ENCODE data around the gene TTC24. TPM values are rescaled to one million over a fixed set of nuclear protein-coding genes. Genes with fewer than 3 reads are reported as not detected.
A peak's percentile ranks its signal among the peaks of the same experiment; 100 is the strongest.
"Not testable (repeated sequence)": the region's sequence is repeated elsewhere in the genome, so short reads cannot be mapped to it uniquely, and the experiment has no call there.

The TTC24 gene
- total RNA-seq, 1 experiment from 2014 or later = not detected

- Histone ChIP-seq H3K27ac (no peak overlapping the region), H3K36me3 (no peaks in the 10 kb centered on the region), H3K9me3 (replicated peaks) (no peaks in the 10 kb centered on the region), H3K4me1 (replicated peaks) (peaks cover 6% of the 10 kb centered on the region; the same call in 1 of the 2 replicates), H3K4me3 (no peak overlapping the region), H3K27me3 (replicated peaks) (peaks cover 68% of the 10 kb centered on the region)
- peak in 1 of 2 experiments; percentile 37 for DNase-seq (ENCODE audit: low read depth in 1 of 2, low spot score in 2 of 2)
These were observed 36.9 kb downstream of the TTC24 start for GRCh38 chr1:156616463-156616862.

GRCh38 chr1:156618853-156619581 is 39.5 kb downstream of the TTC24 start, which contains the start of gene HAPLN2:
HAPLN2 (plus strand) TSS chr1:156619415; CDS start chr1:156623491, 4,076 bp downstream.
- DNase-seq (ENCODE audit: low read depth in 1 of 2, low spot score in 2 of 2) = no peak
- H3K4me3 ChIP-seq = no peak within 1 kb of the TSS
- peaks cover 64% of the 10 kb centered on the region for H3K27me3 ChIP-seq (replicated peaks)
- no peaks in the 10 kb centered on the region for H3K9me3 ChIP-seq (replicated peaks)
- peaks cover 8% of the 10 kb centered on the region for H3K4me1 ChIP-seq (replicated peaks)
- H3K36me3 ChIP-seq = no peaks in the 10 kb centered on the region
- no peak within 1 kb of the TSS for H3K27ac ChIP-seq

- Histone ChIP-seq H3K27me3 (replicated peaks) (peaks cover 64% of the 10 kb centered on the region), H3K4me1 (replicated peaks) (peaks cover 14% of the 10 kb centered on the region), H3K36me3 (no peaks in the 10 kb centered on the region), H3K27ac (no peak overlapping the region), H3K9me3 (replicated peaks) (no peaks in the 10 kb centered on the region), H3K4me3 (no peak overlapping the region)
- no peak for DNase-seq (ENCODE audit: low read depth in 1 of 2, low spot score in 2 of 2)
These were observed 40.0 kb downstream of the TTC24 start for GRCh38 chr1:156619582-156619955.

- 0 out of 2 replicates have a peak, but pooled peaks cover 4% of the 10 kb centered on the region for H3K9me3 ChIP-seq (replicated peaks)
- H3K4me1 ChIP-seq (replicated peaks) = peaks cover 19% of the 10 kb centered on the region
- H3K36me3 ChIP-seq = no peaks in the 10 kb centered on the region
- DNase-seq (ENCODE audit: low read depth in 1 of 2, low spot score in 2 of 2) = no peak
- peaks cover 68% of the 10 kb centered on the region for H3K27me3 ChIP-seq (replicated peaks)
- H3K4me3 ChIP-seq = no peak overlapping the region
- no peak overlapping the region for H3K27ac ChIP-seq
These were observed 43.2 kb downstream of the TTC24 start for GRCh38 chr1:156622581-156623297.

DNA sequence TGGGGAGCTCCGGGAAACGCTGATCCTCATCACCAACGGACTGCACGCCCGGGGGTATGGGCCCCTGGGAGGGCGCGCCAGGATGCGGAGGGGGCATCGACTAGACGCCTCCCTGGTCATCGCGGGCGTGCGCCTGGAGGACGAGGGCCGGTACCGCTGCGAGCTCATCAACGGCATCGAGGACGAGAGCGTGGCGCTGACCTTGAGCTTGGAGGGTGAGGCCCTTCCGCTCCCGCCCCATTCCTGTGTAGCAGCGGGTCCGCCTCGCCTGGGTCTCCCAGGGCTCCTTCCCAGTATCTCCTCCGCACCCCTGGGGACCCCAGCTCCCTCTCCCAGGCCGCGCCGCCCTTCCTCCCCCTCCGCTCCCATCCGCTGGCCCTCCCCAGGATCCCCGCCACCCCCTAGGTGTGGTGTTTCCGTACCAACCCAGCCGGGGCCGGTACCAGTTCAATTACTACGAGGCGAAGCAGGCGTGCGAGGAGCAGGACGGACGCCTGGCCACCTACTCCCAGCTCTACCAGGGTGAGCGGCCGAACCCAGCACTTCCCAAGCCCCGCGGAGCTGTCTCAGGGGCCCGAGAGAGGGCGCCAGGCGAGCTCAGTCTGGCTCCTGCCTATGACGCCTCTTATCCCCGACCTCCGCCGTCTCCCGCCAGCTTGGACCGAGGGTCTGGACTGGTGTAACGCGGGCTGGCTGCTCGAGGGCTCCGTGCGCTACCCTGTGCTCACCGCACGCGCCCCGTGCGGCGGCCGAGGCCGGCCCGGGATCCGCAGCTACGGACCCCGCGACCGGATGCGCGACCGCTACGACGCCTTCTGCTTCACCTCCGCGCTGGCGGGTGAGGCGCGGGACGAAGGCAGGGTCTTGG is 44.7 kb downstream of the TTC24 start:
- Histone ChIP-seq H3K4me3 (no peak overlapping the region), H3K4me1 (replicated peaks) (peaks cover 19% of the 10 kb centered on the region), H3K27ac (no peak overlapping the region), H3K27me3 (replicated peaks) (peaks cover 70% of the 10 kb centered on the region), H3K9me3 (replicated peaks) (0 out of 2 replicates have a peak, but pooled peaks cover 4% of the 10 kb centered on the region), H3K36me3 (no peaks in the 10 kb centered on the region)
- DNase-seq (ENCODE audit: low read depth in 1 of 2, low spot score in 2 of 2) = peak; percentile 37 to 70

GRCh38 chr1:156624814-156625435 is 45.4 kb downstream of the TTC24 start:
- H3K36me3 ChIP-seq = no peaks in the 10 kb centered on the region
- H3K4me3 ChIP-seq = no peak overlapping the region
- H3K9me3 ChIP-seq (replicated peaks) = 0 out of 2 replicates have a peak, but pooled peaks cover 4% of the 10 kb centered on the region
- no peak for DNase-seq (ENCODE audit: low read depth in 1 of 2, low spot score in 2 of 2)
- H3K27ac ChIP-seq = no peak overlapping the region
- peaks cover 68% of the 10 kb centered on the region for H3K27me3 ChIP-seq (replicated peaks)
- peaks cover 19% of the 10 kb centered on the region for H3K4me1 ChIP-seq (replicated peaks)

- Histone ChIP-seq H3K4me3 (no peak overlapping the region), H3K27ac (no peak overlapping the region), H3K9me3 (replicated peaks) (0 out of 2 replicates have a peak, but pooled peaks cover 4% of the 10 kb centered on the region), H3K4me1 (replicated peaks) (peaks cover 19% of the 10 kb centered on the region), H3K36me3 (no peaks in the 10 kb centered on the region), H3K27me3 (replicated peaks) (peaks cover 68% of the 10 kb centered on the region)
- peak in 1 of 2 experiments; percentile 45 for DNase-seq (ENCODE audit: low read depth in 1 of 2, low spot score in 2 of 2)
These were observed 46.0 kb downstream of the TTC24 start for GRCh38 chr1:156625436-156626078.

- Histone ChIP-seq H3K36me3 (no peaks in the 10 kb centered on the region), H3K9me3 (replicated peaks) (0 out of 2 replicates have a peak, but pooled peaks cover 4% of the 10 kb centered on the region), H3K27me3 (replicated peaks) (peaks cover 69% of the 10 kb centered on the region), H3K27ac (no peak overlapping the region), H3K4me3 (no peak overlapping the region), H3K4me1 (replicated peaks) (peaks cover 19% of the 10 kb centered on the region)
- DNase-seq (ENCODE audit: low read depth in 1 of 2, low spot score in 2 of 2) = no peak
These were observed 46.5 kb downstream of the TTC24 start for GRCh38 chr1:156626079-156626438.

DNA sequence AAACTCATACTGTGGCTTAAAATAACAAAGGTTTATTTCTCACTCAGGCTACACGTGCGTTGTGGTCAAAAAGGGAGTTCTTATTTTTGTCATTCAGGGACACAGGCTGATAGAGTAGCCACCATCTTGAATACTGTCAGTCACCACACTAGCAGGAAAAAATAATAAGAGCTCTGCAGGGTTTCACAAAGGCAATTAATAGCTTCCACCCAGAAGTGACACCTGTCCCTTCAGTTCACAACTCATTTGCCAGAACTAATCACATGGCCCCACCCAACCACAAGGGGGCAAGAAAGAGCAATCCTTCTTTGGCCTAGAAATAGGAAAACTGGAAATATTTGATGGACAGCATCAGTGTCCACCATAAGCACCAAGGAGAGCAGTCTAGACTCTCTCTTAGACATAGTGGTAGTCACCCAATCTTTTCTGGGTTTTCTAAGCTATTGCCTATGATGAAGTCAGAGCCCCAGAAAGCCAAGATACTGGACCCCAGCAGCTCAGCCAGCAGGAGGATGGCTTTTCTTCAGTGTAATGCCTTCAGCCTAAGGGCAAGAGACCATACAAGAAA is 47.9 kb downstream of the TTC24 start:
- peaks cover 73% of the 10 kb centered on the region for H3K27me3 ChIP-seq (replicated peaks)
- H3K4me1 ChIP-seq (replicated peaks) = peaks cover 19% of the 10 kb centered on the region
- peak in 1 of 2 experiments; percentile 37 for DNase-seq (ENCODE audit: low read depth in 1 of 2, low spot score in 2 of 2)
- H3K27ac ChIP-seq = no peak overlapping the region
- H3K4me3 ChIP-seq = no peak overlapping the region
- no peaks in the 10 kb centered on the region for H3K36me3 ChIP-seq
- 0 out of 2 replicates have a peak, but pooled peaks cover 4% of the 10 kb centered on the region for H3K9me3 ChIP-seq (replicated peaks)

DNA sequence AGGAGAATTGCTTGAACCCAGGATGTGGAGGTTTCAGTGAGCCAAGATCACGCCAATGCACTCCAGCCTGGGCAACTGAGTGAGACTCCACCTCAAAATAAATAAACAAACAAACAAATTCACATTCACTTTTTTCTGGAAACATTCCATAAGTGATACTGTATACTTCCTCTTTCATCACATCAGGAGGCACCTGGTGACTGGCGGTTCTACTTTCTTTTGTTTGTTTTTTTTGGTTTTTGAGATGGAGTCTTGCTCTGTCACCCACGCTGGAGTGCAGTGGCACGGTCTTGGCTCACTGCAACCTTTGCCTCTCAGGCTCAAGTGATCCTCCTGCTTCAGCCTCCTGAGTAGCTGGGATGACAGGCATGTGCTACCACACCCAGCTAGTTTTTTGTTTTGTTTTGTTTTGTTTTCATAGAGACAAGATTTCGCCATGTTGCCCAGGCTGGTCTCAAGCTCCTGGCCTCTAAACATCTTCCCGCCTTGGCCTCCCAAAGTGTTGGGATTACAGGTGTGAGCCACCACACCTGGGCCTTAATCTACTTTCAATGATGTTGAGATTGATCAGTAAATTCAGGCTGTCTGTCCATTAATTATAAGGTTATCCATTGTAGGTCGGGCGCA is 50.4 kb downstream of the TTC24 start:
- Histone ChIP-seq H3K4me1 (replicated peaks) (peaks cover 8% of the 10 kb centered on the region), H3K36me3 (no peaks in the 10 kb centered on the region), H3K27me3 (replicated peaks) (peaks cover 62% of the 10 kb centered on the region), H3K27ac (no peak overlapping the region), H3K9me3 (replicated peaks) (0 out of 2 replicates have a peak, but pooled peaks cover 3% of the 10 kb centered on the region), H3K4me3 (no peak overlapping the region)
- DNase-seq (ENCODE audit: low read depth in 1 of 2, low spot score in 2 of 2) = no peak

DNA sequence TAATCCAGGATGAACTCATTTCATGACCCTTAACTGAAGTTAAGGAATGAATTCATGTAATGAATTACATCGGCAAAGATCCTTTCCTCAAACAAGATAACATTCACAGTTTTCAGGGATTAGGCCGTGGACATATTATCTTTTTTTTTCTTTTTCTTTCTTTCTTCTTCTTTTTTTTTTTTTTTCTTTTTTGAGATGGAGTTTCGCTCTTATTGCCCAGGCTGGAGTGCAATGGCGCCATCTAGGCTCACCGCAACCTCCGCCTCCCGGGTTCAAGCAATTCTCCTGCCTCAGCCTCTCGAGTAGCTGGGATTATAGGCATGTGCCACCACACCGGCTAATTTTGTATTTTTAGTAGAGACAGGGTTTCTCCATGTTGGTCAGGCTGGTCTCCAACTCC is 51.6 kb downstream of the TTC24 start:
- H3K4me3 ChIP-seq; H3K4me1 ChIP-seq (replicated peaks); H3K9me3 ChIP-seq (replicated peaks); H3K36me3 ChIP-seq; H3K27ac ChIP-seq; DNase-seq (ENCODE audit: low read depth in 1 of 2, low spot score in 2 of 2): not testable (repeated sequence)
- H3K27me3 ChIP-seq (replicated peaks) = peaks cover 50% of the 10 kb centered on the region

- Histone ChIP-seq H3K4me1 (replicated peaks) (no peaks in the 10 kb centered on the region), H3K9me3 (replicated peaks) (no peaks in the 10 kb centered on the region), H3K27ac (no peak overlapping the region), H3K36me3 (no peaks in the 10 kb centered on the region), H3K4me3 (no peak overlapping the region), H3K27me3 (replicated peaks) (peaks cover 51% of the 10 kb centered on the region)
- DNase-seq (ENCODE audit: low read depth in 1 of 2, low spot score in 2 of 2) = no peak
These were observed 52.8 kb downstream of the TTC24 start for GRCh38 chr1:156632355-156632754.

All from SJSA1 (cell line).